Bronchial epithelial cell (primary cell): ENCODE measurements around the gene PAQR4. TPM values are rescaled to one million over a fixed set of nuclear protein-coding genes. Genes with fewer than 3 reads are reported as not detected.

ENCODE experiments used
- DNase-seq: peaks from one replicate; pipeline ENCODE4 v3.0.0-alpha.2; 2010; ENCODE audit warnings: low read depth
- FAIRE-seq: peaks from 2 replicates; lab custom pipeline; 2011; peaks lifted over from hg19 to GRCh38; lab: Jason Lieb, UNC
- H3K27me3 ChIP-seq: 2 replicates; pipeline ENCODE4 v1.5.1; 2011; ENCODE audit warnings: low read length; ENCODE audit not compliant: control insufficient read depth, insufficient read depth
- H3K36me3 ChIP-seq: 2 replicates; pipeline ENCODE4 v1.5.1; 2011; ENCODE audit warnings: low read length; ENCODE audit not compliant: control insufficient read depth, insufficient read depth
- H3K4me3 ChIP-seq: 2 replicates; pipeline ENCODE4 v1.5.1; 2011; ENCODE audit warnings: mild to moderate bottlenecking, low read depth, low read length, control low read depth
- total RNA-seq: library from RNA; depleted of rRNA; stranded (reverse); fragments of >200 nt; gene quantifications from 2 replicates; pipeline ENCODE4 v1.2.1, GENCODE V29; 2014
- TF ChIP-seq, protein P1 (sequence below): IDR thresholded peaks from 2 replicates; pipeline ENCODE4 v1.5.1; 2011; ENCODE audit warnings: mild to moderate bottlenecking, moderate library complexity, low read length, control low read depth, inconsistent platforms; ENCODE audit not compliant: insufficient read depth, severe bottlenecking

PAQR4 gene
- 5.3 and 5.5 TPM in 2 replicates for total RNA-seq

DNA sequence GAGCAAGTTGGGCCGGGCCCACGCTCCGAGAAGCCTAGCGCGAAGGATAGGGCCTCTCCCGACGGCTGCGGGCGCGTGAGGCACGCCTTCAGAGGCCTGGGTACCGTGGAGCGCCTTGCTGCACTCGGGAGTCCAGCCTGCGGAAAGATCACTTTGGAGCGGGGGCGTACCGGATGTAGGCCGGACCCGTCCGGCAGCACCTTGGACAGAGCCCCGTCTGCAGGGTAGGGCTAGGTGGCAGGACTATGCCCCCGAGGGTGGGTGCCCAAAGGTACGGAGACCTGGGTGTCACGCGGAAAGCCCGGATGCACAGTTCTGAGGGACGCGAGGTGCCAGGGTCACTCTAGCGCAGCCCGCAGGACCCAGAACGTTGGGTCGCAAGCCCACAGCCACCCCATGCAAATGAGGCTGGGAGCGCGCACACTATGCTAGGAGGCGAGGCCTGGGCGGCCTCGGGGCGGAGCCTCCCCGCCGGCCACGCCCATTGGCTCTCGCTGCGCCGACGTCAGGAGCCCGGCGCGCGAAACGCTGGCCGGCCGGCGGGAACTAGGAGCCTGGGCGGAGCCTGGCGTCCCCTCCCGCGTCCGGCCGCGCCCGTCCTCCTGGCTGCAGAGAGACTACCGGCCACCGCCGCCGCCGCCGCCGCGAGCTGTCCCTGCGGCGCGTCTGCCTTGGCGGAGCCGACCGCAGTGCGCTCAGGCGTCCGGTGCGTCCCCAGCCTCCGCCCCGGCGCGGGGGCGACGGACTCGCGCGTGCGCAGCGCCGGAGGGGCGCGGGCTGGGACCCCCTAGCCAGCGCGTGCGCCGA, at the start of gene PAQR4:
PAQR4 (plus strand) TSS at position 611 of the 807 bp plus-strand sequence. CDS start 327 bp downstream, outside the sequence.
- DNase-seq: peak; percentile 79
- peaks cover 1% of the 10 kb centered on the region for H3K36me3 ChIP-seq
- TF ChIP-seq, protein P1, sequence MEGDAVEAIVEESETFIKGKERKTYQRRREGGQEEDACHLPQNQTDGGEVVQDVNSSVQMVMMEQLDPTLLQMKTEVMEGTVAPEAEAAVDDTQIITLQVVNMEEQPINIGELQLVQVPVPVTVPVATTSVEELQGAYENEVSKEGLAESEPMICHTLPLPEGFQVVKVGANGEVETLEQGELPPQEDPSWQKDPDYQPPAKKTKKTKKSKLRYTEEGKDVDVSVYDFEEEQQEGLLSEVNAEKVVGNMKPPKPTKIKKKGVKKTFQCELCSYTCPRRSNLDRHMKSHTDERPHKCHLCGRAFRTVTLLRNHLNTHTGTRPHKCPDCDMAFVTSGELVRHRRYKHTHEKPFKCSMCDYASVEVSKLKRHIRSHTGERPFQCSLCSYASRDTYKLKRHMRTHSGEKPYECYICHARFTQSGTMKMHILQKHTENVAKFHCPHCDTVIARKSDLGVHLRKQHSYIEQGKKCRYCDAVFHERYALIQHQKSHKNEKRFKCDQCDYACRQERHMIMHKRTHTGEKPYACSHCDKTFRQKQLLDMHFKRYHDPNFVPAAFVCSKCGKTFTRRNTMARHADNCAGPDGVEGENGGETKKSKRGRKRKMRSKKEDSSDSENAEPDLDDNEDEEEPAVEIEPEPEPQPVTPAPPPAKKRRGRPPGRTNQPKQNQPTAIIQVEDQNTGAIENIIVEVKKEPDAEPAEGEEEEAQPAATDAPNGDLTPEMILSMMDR: no peak
- H3K4me3 ChIP-seq: peak within 1 kb of the TSS; percentile 69
- no peak for FAIRE-seq
- no peaks in the 10 kb centered on the region for H3K27me3 ChIP-seq

DNA sequence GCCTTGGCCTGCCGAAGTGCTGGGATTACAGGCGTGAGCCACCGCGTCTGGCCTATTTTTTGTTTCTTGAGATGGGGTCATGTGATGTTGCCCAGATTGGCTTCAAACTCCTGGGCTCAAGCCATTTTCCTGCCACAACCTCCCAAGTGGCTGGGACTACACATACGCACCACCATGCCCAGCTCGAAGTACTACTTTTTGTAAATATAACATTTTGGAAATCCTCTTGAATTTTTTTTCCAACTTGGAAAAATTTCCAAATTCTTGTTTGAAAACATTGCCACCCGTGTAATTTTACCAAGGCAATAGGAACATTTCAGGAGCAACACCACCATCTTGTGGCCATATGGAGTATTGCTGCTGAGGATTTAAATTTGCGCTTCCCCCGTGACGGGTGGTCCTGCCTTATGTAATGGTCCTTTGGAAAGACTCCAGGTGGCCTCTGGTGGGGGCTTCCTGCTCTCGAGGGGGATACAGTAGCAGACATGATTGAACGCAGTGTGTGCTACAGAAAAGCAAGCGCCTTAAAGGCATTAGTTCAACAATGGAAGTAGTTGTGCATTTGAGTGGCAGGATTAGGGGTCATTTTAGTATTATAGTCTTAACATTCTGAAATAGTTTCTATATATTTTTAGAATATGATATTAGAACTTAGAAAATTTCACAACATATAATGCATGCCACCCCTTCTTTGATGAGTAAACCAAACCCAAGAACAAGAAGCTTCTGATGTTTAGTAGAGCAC, 49.5 kb upstream of the PAQR4 start:
- H3K27me3 ChIP-seq: no peaks in the 10 kb centered on the region
- no peak for FAIRE-seq
- TF ChIP-seq, protein P1: peak; percentile 65
- DNase-seq: peak; percentile 57
- H3K4me3 ChIP-seq: no peak overlapping the region
- H3K36me3 ChIP-seq: peaks cover 7% of the 10 kb centered on the region

DNA sequence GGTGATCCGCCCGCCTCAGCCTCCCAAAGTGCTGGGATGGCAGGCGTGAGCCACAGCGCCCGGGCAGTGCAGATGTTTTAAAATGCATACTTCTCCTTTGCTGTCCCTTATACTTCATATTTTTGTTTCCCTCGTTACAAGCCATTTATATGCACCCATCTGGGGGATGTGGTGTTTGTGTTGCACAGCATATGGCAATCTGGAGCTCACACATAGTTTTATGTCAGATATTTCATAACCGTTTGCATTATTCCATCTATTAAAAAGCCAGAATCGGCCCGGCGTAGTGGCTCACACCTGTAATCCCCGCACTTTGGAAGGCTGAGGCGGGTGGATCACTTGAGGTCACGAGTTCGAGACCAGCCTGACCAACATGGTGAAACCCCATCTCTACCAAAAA, 45.7 kb upstream of the PAQR4 start:
- Histone ChIP-seq H3K36me3 (peaks cover 8% of the 10 kb centered on the region), H3K4me3 (no peak overlapping the region), H3K27me3 (no peaks in the 10 kb centered on the region)
- TF ChIP-seq, protein P1: no peak
- DNase-seq: no peak
- no peak for FAIRE-seq

DNA sequence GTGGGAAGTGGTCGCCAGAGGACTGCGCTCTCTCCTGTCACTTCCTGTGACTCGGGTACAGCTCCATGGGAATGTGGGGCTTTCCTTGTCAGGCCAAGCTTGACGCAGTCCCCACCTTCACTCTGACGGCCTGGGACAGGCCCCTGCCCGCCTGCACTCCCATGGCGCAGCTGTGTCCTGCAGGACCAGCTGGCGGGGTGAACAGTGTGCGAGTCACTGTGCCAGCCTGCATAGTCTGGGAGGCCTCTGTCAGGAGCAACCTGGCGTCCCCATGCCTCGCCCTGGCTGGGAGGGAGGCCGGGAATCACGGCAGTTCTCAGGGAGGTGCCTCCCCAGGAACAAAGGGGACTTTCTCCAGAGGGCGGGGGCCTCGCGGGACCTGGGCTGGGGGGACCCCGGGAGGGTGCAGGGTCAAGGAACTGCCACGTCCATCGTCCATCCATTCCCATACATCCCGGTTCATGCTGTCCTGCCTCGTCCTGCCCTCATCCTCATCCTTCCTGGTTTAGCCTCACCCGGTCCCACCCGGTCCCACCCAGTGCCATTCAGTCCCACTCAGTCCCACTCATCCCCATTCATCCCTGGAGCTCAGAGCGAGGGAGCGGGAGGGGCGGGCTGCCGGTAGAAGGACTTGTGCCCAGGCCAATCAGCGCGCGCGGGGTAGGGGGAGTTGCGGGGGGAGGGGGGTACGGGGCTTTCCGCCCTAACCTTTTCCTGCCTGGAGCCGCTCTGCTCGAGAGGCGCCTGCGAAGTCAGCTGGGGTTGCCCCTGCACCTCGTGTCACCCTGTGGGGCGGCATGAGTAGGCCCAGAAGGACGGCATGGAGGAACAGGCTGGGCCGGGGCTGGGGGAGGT, 44.0 kb upstream of the PAQR4 start:
- Histone ChIP-seq H3K4me3 (no peak overlapping the region), H3K27me3 (no peaks in the 10 kb centered on the region), H3K36me3 (peaks cover 18% of the 10 kb centered on the region)
- DNase-seq (peak; percentile 80), FAIRE-seq (no peak)
- TF ChIP-seq, protein P1: no peak

DNA sequence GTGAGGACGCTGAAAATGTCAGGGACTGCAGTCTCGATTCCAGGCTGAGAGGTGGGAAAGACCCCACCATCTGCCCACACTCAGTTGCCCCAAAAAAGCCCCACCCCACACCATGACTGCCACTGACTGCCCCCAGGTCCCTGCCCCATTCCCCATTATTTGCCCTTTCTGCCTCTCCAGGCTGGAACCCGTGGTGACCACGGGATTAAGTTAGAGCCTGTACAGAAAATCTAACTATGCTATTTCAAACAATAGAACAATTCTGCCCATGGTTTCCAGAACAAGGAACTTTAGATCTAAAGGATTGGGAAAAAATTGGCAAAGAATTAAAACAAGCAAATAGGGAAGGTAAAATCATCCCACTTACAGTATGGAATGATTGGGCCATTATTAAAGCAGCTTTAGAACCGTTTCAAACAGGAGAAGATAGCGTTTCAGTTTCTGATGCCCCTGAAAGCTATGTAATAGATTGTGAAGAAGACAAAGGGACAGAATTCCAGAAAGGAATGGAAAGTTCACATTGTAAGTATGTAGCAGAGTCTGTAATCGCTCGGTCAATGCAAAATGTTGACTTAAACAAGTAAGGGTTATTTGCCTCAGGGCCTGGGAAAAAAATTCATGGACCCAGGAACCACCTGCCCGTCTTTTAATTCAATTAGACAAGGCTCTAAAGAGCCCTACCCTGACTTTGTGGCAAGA, 43.0 kb upstream of the PAQR4 start:
- no peak for DNase-seq
- FAIRE-seq: no peak
- Histone ChIP-seq H3K4me3 (no peak overlapping the region), H3K36me3 (peaks cover 22% of the 10 kb centered on the region), H3K27me3 (no peaks in the 10 kb centered on the region)
- TF ChIP-seq, protein P1: no peak
